Stimulated activated CD8-positive, alpha-beta memory T cell treated with anti-CD3 and anti-CD28 coated beads, Interleukin-4, amount 100 ng/mL, for 1 hour (primary cell): ENCODE results near the gene RAB11FIP4.
"Not testable (repeated sequence)": the region's sequence is repeated elsewhere in the genome, so short reads cannot be mapped to it uniquely, and the experiment has no call there.

Source experiments
- DNase-seq, 2 donors: peaks; one replicate each; pipeline ENCODE4 v3.0.0-alpha.2; 2020; ENCODE audit warnings: low read depth in 2 of 2, low spot score in 1 of 2

RAB11FIP4 gene

GRCh38 chr17:31391496-31391949, at the start of gene RAB11FIP4:
TSS of gene RAB11FIP4 (plus strand) at chr17:31391675. CDS start at chr17:31391853, 178 bp downstream.
- no peak for DNase-seq

GRCh38 chr17:31345191-31345747, 46.2 kb upstream of the RAB11FIP4 start:
- not testable (repeated sequence) for DNase-seq

GRCh38 chr17:31349454-31349853, 42.0 kb upstream of the RAB11FIP4 start:
- DNase-seq: no peak

GRCh38 chr17:31355935-31356334, 35.5 kb upstream of the RAB11FIP4 start:
- DNase-seq: no peak

GRCh38 chr17:31357091-31357490, 34.4 kb upstream of the RAB11FIP4 start:
- DNase-seq: no peak

- DNase-seq: no peak
Measured at GRCh38 chr17:31357839-31358394, 33.6 kb upstream of the RAB11FIP4 start.

- no peak for DNase-seq
Measured at GRCh38 chr17:31364012-31364411, 27.5 kb upstream of the RAB11FIP4 start.

- DNase-seq: no peak
Measured at GRCh38 chr17:31366088-31366487, 25.4 kb upstream of the RAB11FIP4 start.

GRCh38 chr17:31369266-31369665, 22.2 kb upstream of the RAB11FIP4 start:
- DNase-seq: no peak

- DNase-seq: no peak
Measured at GRCh38 chr17:31371511-31372097, 19.9 kb upstream of the RAB11FIP4 start.

- no peak for DNase-seq
Measured at GRCh38 chr17:31373150-31374093, 18.1 kb upstream of the RAB11FIP4 start.

- DNase-seq: no peak
Measured at GRCh38 chr17:31374094-31374447, 17.4 kb upstream of the RAB11FIP4 start.

- no peak for DNase-seq
Measured at GRCh38 chr17:31374503-31374902, 17.0 kb upstream of the RAB11FIP4 start.

- DNase-seq: no peak
Measured at GRCh38 chr17:31378638-31379037, 12.8 kb upstream of the RAB11FIP4 start.

GRCh38 chr17:31379597-31380205, 11.8 kb upstream of the RAB11FIP4 start:
- no peak for DNase-seq

GRCh38 chr17:31381165-31381668, 10.3 kb upstream of the RAB11FIP4 start:
- no peak for DNase-seq

GRCh38 chr17:31382668-31383275, 8.7 kb upstream of the RAB11FIP4 start:
- not testable (repeated sequence) for DNase-seq

- not testable (repeated sequence) for DNase-seq
Measured at GRCh38 chr17:31383488-31383887, 8.0 kb upstream of the RAB11FIP4 start.

GRCh38 chr17:31385428-31386285, 5.8 kb upstream of the RAB11FIP4 start:
- DNase-seq: no peak
